Activated T-cell treated with anti-CD3 and anti-CD28 coated beads, Interleukin-2, amount 50 U/mL, for 4 hours (primary cell): ENCODE data around the gene NCAPH2. TPM values are rescaled to one million over a fixed set of nuclear protein-coding genes. Genes with fewer than 3 reads are reported as not detected.

Source experiments
- ATAC-seq, 2 donors: fragments of 200-7000 bp; cut with Tn5 transposase; one replicate each; pipeline ENCODE4 v1.10.0; 2021
- DNase-seq: peaks from one replicate; pipeline ENCODE4 v3.0.0-alpha.2; 2020
- H3K27me3 Mint-ChIP-seq: one replicate; pipeline ENCODE4 v1.8.0; 2021; ENCODE audit warnings: low read depth, mixed read lengths
- H3K36me3 Mint-ChIP-seq: one replicate; pipeline ENCODE4 v1.8.0; 2022; ENCODE audit warnings: mixed read lengths; ENCODE audit not compliant: insufficient read depth
- H3K4me1 Mint-ChIP-seq: one replicate; pipeline ENCODE4 v1.8.0; 2021; ENCODE audit warnings: low read depth, mixed read lengths
- H3K4me3 Mint-ChIP-seq: one replicate; pipeline ENCODE4 v1.8.0; 2021; ENCODE audit warnings: mild to moderate bottlenecking, moderate library complexity, mixed read lengths
- H3K9me3 Mint-ChIP-seq: one replicate; pipeline ENCODE4 v1.8.0; 2021; ENCODE audit warnings: mixed read lengths
- total RNA-seq, 3 donors: library from RNA; stranded (reverse); gene quantifications; one replicate each; pipeline ENCODE4 v1.2.1, GENCODE V29; 2021

Gene NCAPH2
- total RNA-seq, 3 donors from 2014 or later, result 152 to 175 (median 156) TPM

DNA sequence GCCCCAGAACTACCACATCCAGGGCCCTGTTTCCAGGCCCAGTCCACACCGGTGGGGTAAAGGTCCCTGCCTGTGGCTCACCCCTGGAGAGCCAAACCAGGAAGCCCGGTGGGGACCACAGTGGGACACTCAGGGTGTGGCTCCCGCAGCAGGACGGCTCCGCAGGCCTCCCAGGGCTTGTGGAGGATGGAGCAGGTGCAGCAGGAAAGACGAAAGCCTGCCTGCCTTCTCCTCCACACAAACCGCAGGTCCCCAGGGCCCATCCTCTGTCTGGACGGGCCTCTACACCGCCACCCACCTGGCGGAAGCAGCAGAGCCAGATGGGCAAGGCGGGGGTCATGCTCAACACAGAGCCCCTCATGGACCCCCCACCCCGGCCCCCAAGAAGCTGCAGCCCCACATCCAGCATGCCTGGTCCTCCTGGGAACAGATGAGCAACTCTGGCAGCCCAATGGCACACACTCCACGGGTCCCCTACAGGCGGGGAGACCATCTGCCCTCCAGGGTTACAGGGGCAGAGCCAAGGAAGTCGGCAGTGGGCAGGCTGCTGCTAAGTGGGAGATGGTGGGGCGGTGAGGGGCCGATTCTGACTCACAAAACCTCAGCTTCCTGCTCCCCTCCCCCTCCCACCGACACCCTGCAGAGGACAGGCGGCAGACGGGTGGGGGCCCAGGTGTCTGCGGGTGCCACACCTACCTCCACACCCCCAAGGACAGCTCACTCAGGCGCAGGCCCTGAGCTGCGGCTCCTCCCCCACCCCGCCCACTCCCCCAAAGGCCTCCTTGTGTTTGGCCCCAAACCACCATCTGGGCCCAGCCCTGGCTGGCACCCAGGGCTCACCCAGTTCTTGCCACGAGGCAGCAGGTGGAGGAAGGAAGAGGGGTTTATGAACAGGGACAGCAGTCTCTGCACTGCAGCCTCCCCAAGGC, 38.4 kb upstream of the NCAPH2 start:
- Mint-ChIP-seq H3K27me3 (no peaks in the 10 kb centered on the region), H3K36me3 (peaks cover 11% of the 10 kb centered on the region), H3K4me3 (peak overlapping the region; percentile 65), H3K4me1 (peaks cover 58% of the 10 kb centered on the region), H3K9me3 (no peaks in the 10 kb centered on the region)
- ATAC-seq (peak; percentile 77 to 79), DNase-seq (peak; percentile 95)

GRCh38 chr22:50470491-50470890, 37.5 kb upstream of the NCAPH2 start:
- no peaks in the 10 kb centered on the region for H3K27me3 Mint-ChIP-seq
- peaks cover 11% of the 10 kb centered on the region for H3K36me3 Mint-ChIP-seq
- DNase-seq, result no peak
- ATAC-seq, result no peak
- peaks cover 59% of the 10 kb centered on the region for H3K4me1 Mint-ChIP-seq
- H3K9me3 Mint-ChIP-seq, result no peaks in the 10 kb centered on the region
- H3K4me3 Mint-ChIP-seq, result peak overlapping the region; percentile 65

- no peaks in the 10 kb centered on the region for H3K27me3 Mint-ChIP-seq
- H3K9me3 Mint-ChIP-seq, result no peaks in the 10 kb centered on the region
- peak overlapping the region; percentile 65 for H3K4me3 Mint-ChIP-seq
- ATAC-seq (no peak), DNase-seq (no peak)
- peaks cover 61% of the 10 kb centered on the region for H3K4me1 Mint-ChIP-seq
- H3K36me3 Mint-ChIP-seq, result peaks cover 9% of the 10 kb centered on the region
Observed at GRCh38 chr22:50471197-50471847, 36.7 kb upstream of the NCAPH2 start.

GRCh38 chr22:50471962-50472361, 36.1 kb upstream of the NCAPH2 start:
- peaks cover 61% of the 10 kb centered on the region for H3K4me1 Mint-ChIP-seq
- peak overlapping the region; percentile 62 for H3K4me3 Mint-ChIP-seq
- H3K36me3 Mint-ChIP-seq, result peaks cover 5% of the 10 kb centered on the region
- no peaks in the 10 kb centered on the region for H3K9me3 Mint-ChIP-seq
- DNase-seq (no peak), ATAC-seq (no peak)
- H3K27me3 Mint-ChIP-seq, result no peaks in the 10 kb centered on the region

- Mint-ChIP-seq H3K9me3 (no peaks in the 10 kb centered on the region), H3K4me3 (peak overlapping the region; percentile 92), H3K27me3 (no peaks in the 10 kb centered on the region), H3K36me3 (peaks cover 5% of the 10 kb centered on the region), H3K4me1 (peaks cover 61% of the 10 kb centered on the region)
- peak; percentile 35 for DNase-seq
- ATAC-seq, result no peak
Observed at GRCh38 chr22:50473088-50473487, 34.9 kb upstream of the NCAPH2 start.

DNA sequence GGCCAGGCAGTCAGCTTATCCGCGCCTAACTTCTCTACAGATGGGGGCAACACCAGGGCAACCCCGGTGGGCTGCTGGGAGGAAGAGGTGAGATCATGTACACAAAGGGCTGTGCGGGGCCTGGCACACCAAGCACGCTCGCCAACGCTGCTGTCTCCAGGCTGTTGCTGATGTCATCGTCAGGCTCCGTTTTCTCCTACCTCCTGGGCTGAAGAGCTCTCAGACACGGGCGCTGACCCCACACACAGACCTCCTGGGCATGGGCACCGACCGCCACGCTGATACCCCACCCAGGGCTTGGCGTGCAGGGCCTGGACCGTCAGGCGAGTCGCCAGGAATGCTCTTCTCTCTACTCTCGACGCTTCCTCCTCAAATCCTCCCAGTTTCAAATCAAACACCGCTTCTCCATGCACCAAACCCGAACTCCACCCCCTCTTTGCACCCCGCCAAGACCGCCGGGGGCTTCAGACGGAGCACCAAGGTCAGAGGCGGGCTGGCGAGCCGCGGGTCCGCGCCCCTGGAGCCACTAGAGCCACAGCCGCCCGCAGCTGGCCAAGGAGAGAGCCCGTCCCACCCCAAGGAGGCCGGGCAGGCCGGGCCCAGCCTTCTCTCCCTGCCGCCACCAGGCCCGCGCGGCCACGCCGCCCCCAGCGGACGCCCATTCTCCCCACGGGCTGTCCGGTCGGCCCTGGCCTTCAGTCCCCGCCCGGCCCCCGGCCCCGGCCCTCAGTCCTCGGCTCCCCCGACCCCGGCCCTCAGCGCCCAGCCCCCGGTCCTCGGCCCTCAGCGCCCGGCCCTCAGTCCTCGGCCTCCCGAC, 34.0 kb upstream of the NCAPH2 start:
- ATAC-seq, result peak; percentile 11 to 13
- H3K4me1 Mint-ChIP-seq, result peaks cover 53% of the 10 kb centered on the region

GRCh38 chr22:50474710-50475651, 33.0 kb upstream of the NCAPH2 start, which contains the start of gene SBF1:
SBF1 (minus strand) TSS chr22:50475035; CDS start chr22:50474840, 195 bp downstream.
- H3K4me3 Mint-ChIP-seq, result peak within 1 kb of the TSS; percentile 92
- peaks cover 2% of the 10 kb centered on the region for H3K27me3 Mint-ChIP-seq
- no peaks in the 10 kb centered on the region for H3K9me3 Mint-ChIP-seq
- peak; percentile 84 to 85 for ATAC-seq
- DNase-seq, result peak; percentile 82
- peaks cover 44% of the 10 kb centered on the region for H3K4me1 Mint-ChIP-seq
- peaks cover 5% of the 10 kb centered on the region for H3K36me3 Mint-ChIP-seq

More for the DNA sequence above, 34.0 kb upstream of the NCAPH2 start:
- Mint-ChIP-seq H3K36me3 (peaks cover 5% of the 10 kb centered on the region), H3K4me3 (peak overlapping the region; percentile 92), H3K27me3 (no peaks in the 10 kb centered on the region), H3K9me3 (no peaks in the 10 kb centered on the region)
- no peak for DNase-seq

- H3K4me3 Mint-ChIP-seq, result peak overlapping the region; percentile 75
- H3K36me3 Mint-ChIP-seq, result peaks cover 5% of the 10 kb centered on the region
- no peaks in the 10 kb centered on the region for H3K9me3 Mint-ChIP-seq
- DNase-seq (no peak), ATAC-seq (no peak)
- H3K4me1 Mint-ChIP-seq, result peaks cover 38% of the 10 kb centered on the region
- H3K27me3 Mint-ChIP-seq, result peaks cover 5% of the 10 kb centered on the region
Observed at GRCh38 chr22:50475652-50476002, 32.4 kb upstream of the NCAPH2 start.

GRCh38 chr22:50476868-50477267, 31.2 kb upstream of the NCAPH2 start:
- DNase-seq (no peak), ATAC-seq (no peak)
- peak overlapping the region; percentile 49 for H3K4me3 Mint-ChIP-seq
- peaks cover 5% of the 10 kb centered on the region for H3K36me3 Mint-ChIP-seq
- H3K4me1 Mint-ChIP-seq, result peaks cover 25% of the 10 kb centered on the region
- H3K27me3 Mint-ChIP-seq, result peaks cover 5% of the 10 kb centered on the region
- H3K9me3 Mint-ChIP-seq, result no peaks in the 10 kb centered on the region

DNA sequence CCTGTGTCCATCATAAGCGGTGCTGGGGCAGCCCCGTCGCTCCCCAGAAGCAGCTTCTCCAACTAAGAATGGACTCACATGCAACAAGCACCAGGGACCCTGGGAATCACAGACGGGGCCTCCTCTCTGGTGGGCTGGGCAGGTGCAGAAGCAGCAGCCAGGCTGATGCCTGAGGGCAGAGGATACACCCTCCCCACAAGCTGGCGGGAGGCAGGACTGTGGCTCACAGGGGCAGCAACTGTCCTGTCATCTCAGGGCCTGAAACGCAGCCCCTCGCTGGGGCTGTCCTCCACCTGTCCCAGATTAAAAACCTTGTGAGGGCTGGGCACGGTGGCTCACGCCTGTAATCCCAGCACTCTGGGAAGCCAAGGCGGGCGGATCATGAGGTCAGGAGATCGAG, 30.1 kb upstream of the NCAPH2 start:
- DNase-seq (no peak), ATAC-seq (no peak)
- Mint-ChIP-seq H3K27me3 (peaks cover 5% of the 10 kb centered on the region), H3K4me1 (peaks cover 15% of the 10 kb centered on the region), H3K4me3 (no peak overlapping the region), H3K36me3 (peaks cover 5% of the 10 kb centered on the region), H3K9me3 (no peaks in the 10 kb centered on the region)

- peaks cover 5% of the 10 kb centered on the region for H3K27me3 Mint-ChIP-seq
- peak overlapping the region; percentile 68 for H3K4me3 Mint-ChIP-seq
- no peaks in the 10 kb centered on the region for H3K9me3 Mint-ChIP-seq
- ATAC-seq (no peak), DNase-seq (no peak)
- H3K36me3 Mint-ChIP-seq, result no peaks in the 10 kb centered on the region
- H3K4me1 Mint-ChIP-seq, result peaks cover 2% of the 10 kb centered on the region
Observed at GRCh38 chr22:50479721-50480120, 28.3 kb upstream of the NCAPH2 start.

- no peaks in the 10 kb centered on the region for H3K36me3 Mint-ChIP-seq
- DNase-seq (no peak), ATAC-seq (no peak)
- H3K27me3 Mint-ChIP-seq, result peaks cover 5% of the 10 kb centered on the region
- peaks cover 2% of the 10 kb centered on the region for H3K4me1 Mint-ChIP-seq
- H3K9me3 Mint-ChIP-seq, result no peaks in the 10 kb centered on the region
- H3K4me3 Mint-ChIP-seq, result peak overlapping the region; percentile 68
Observed at GRCh38 chr22:50481045-50481439, 27.0 kb upstream of the NCAPH2 start.

DNA sequence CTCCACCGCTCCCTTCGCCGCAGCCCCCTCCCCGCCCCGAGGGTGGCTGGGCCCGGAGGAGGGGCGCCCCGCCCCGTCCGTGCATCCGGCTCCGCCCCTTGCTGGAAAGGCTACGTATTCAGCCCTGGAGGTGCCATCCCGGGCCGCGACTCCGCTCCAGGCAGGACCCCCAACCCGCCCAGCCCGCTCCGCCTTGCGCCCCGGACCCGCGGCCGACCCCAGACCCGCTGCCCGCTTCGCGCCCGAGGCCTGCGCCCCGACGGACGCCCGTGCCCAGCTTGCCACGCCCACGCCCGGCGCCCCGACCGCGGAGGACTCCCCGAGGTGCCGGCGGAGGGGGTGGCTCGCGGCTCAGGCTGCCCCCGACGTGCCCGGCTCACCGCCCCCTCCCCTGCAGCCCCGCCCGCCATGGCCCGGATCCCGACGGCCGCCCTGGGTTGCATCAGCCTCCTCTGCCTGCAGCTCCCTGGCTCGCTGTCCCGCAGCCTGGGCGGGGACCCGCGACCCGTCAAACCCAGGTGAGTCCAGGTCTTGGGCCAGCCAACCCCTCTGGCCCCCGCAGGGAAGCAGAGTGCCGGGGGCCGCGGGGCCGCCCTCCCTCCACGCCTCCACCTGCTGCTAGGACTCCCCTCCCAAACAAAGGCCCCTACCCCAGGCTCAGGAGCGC, 26.5 kb upstream of the NCAPH2 start, which contains the start of gene ADM2:
ADM2 (plus strand) TSS at position 104 of the 667 bp plus-strand sequence; CDS start at position 409, 305 bp downstream.
- peaks cover 6% of the 10 kb centered on the region for H3K27me3 Mint-ChIP-seq
- H3K36me3 Mint-ChIP-seq, result no peaks in the 10 kb centered on the region
- DNase-seq (peak; percentile 61), ATAC-seq (peak; percentile 84 to 87)
- H3K9me3 Mint-ChIP-seq, result no peaks in the 10 kb centered on the region
- peak within 1 kb of the TSS; percentile 78 for H3K4me3 Mint-ChIP-seq
- peaks cover 2% of the 10 kb centered on the region for H3K4me1 Mint-ChIP-seq
